Measurements from ENCODE around the gene NFATC2. TPM values are rescaled to one million over a fixed set of nuclear protein-coding genes. Genes with fewer than 3 reads are reported as not detected.
A peak's percentile ranks its signal among the peaks of the same experiment; 100 is the strongest.

NFATC2 gene
- total and polyA plus RNA-seq, 2 of the 4 experiments (the other 2 are of a cell fraction), result 0.18 to 0.38 TPM

DNA sequence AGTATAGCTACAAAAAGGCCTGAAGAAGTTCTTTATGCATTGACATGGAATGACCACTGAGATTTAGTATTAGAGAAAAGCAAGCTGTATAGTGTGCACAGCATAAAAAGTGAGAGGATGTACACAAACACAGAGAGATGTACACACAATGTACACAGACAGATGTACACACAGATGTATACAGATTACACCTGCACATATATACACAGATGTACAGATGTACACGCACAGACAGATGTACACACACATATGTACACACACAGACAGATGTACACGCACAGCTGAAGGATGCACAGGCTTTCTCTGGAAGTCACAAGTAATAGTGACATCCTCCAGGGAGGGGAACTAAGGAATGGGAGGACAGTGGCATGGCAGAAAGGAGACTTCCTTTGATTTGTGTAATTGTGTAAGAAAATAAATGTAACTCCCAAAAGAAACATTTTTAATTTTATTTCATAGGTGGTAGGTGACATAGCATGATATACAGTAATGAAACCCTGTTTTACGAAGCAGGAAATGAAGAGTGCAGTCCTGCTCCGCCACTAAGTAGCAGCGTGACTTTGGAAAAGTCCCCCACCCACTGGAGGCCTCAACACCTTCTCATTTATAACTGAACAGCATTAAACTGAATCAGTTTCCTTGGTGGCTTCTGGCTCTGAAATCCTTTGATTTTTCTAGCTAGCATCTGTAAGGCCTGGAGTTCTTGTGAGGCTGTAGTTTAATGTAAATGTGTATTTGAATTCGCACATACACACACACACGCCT, 14.1 kb downstream of the NFATC2 start:
- Histone ChIP-seq H3K56ac (ENCODE audit: extremely low read depth, insufficient read depth, low read length) (peak overlapping the region; percentile 42; the same call in 1 of the 2 replicates), H2AK5ac (ENCODE audit: low read depth, low read length) (peak overlapping the region; percentile 92), H4K20me1 (ENCODE audit: insufficient read depth, low read length) (peaks cover under 1% of the 10 kb centered on the region; the same call in 1 of the 2 replicates), H3K14ac (replicated peaks; ENCODE audit: low read depth, low read length) (peak overlapping the region; percentile 89), H3K4me3 (ENCODE audit: insufficient read depth, low read depth, low read length) (no peak overlapping the region; the same call in 1 of the 2 replicates), H3K27me3 (ENCODE audit: control insufficient read depth, insufficient read depth, low read length) (no peaks in the 10 kb centered on the region), H2AFZ (replicated peaks; ENCODE audit: low read length, poor library complexity) (no peak overlapping the region), H3K27ac (ENCODE audit: insufficient read depth, low read length) (peak overlapping the region; percentile 28; the same call in 1 of the 2 replicates), H3K4me2 (ENCODE audit: low read depth, low read length) (peak overlapping the region; percentile 44), H2AK9ac (replicated peaks; ENCODE audit: low read depth, low read length, poor library complexity) (no peak overlapping the region), H3K9ac (ENCODE audit: low read depth, low read length) (peak overlapping the region; percentile 45), H3K4me1 (ENCODE audit: control insufficient read depth, insufficient read depth, low read length) (peaks cover 18% of the 10 kb centered on the region), H4K5ac (ENCODE audit: low read depth, low read length) (no peak overlapping the region), H2BK5ac (ENCODE audit: low read depth, low read length, poor library complexity, severe bottlenecking) (peak overlapping the region; percentile 76), H3K18ac (ENCODE audit: low read depth, low read length) (peak overlapping the region; percentile 5; the same call in 1 of the 2 replicates), H3K23ac (ENCODE audit: low read depth, low read length) (peak overlapping the region; percentile 57; the same call in 1 of the 2 replicates), H2BK20ac (ENCODE audit: low read depth, low read length) (peak overlapping the region; percentile 85), H3K79me1 (ENCODE audit: low read depth in 1 of 2, low read length in 2 of 2) (peaks cover 0 to 22% of the 10 kb centered on the region in 2 experiments; a peak in 2 of 4 replicates), H2BK120ac (ENCODE audit: low read depth, low read length) (peak overlapping the region; percentile 78), H3K9me3 (ENCODE audit: control insufficient read depth, insufficient read depth, low read length) (no peaks in the 10 kb centered on the region), H4K8ac (ENCODE audit: low read depth in 2 of 2, low read length in 2 of 2) (peak overlapping the region; percentile 0 to 57; a peak in 1 of 4 replicates), H3K36me3 (ENCODE audit: control insufficient read depth, insufficient read depth, low read length) (no peaks in the 10 kb centered on the region), H3K4ac (ENCODE audit: low read depth, low read length) (peak overlapping the region; percentile 70), H4K91ac (ENCODE audit: insufficient read depth, low read depth, low read length) (peak overlapping the region; percentile 70), H2BK15ac (ENCODE audit: low read depth, low read length) (peak overlapping the region; percentile 47; the same call in 2 of the 3 replicates), H3K9me1 (ENCODE audit: insufficient read depth, low read length) (peaks cover 19% of the 10 kb centered on the region)
- BruUV-seq (replicated peaks), result no TSS peak
- ChIA-PET CTCF (interaction anchor here (0.6 to 1.2 kb wide), 3 partner anchors 15 to 35 kb away, joined by 3 to 5 read pairs (median 3); no protein-coding TSS in a partner anchor), POLR2A (ENCODE audit: unreplicated experiment) (interaction anchor here (0.6 kb wide), 1 partner anchor 46 kb away, joined by 3 read pairs; no protein-coding TSS in a partner anchor)
- TF ChIP-seq CEBPB (IDR thresholded peaks at IDR 0.05; ENCODE audit: low read depth, low read length) (no peak), POLR2A (IDR thresholded peaks at IDR 0.05; ENCODE audit: low read depth, low read length) (0 out of 2 replicates have a peak, but pooled peaks have one; percentile 21)
- ATAC-seq (ENCODE audit: low read depth) (0 out of 2 replicates have a peak, but pooled peaks have one; percentile 5), DNase-seq (no peak)
- WGBS, 2 experiments (ENCODE audit: extremely low coverage in 2 of 2, insufficient read length in 1 of 2), result no CpG with 5 or more reads among the region's 7 CpGs
- intact Hi-C loops (cut with micrococcal nuclease) (loop anchor here (1.0 to 2.0 kb wide), 3 partner anchors 34 to 65 kb away; no protein-coding TSS in a partner anchor), in situ Hi-C loops (cut with MboI; ENCODE audit: low sequenced_read_pairs) (no loop called here), dilution Hi-C loops (cut with HindIII; ENCODE audit: low sequenced_read_pairs, unreplicated experiment) (no loop called here)

Data from IMR-90 (cell line).